Glutamatergic neuron (in vitro differentiated cells): Measurements from ENCODE around the gene MUCL1. TPM values are rescaled to one million over a fixed set of nuclear protein-coding genes. Genes with fewer than 3 reads are reported as not detected.

ENCODE experiments used
- DNase-seq: peaks from one replicate; pipeline ENCODE4 v3.0.0; 2022
- H3K27ac Mint-ChIP-seq: one replicate; pipeline ENCODE4 v1.8.0; 2020; ENCODE audit warnings: mild to moderate bottlenecking, mixed read lengths, inconsistent platforms; ENCODE audit not compliant: unreplicated experiment
- H3K27me3 Mint-ChIP-seq: one replicate; pipeline ENCODE4 v1.8.0; 2020; ENCODE audit warnings: mild to moderate bottlenecking, moderate library complexity, mixed read lengths, inconsistent platforms; ENCODE audit not compliant: unreplicated experiment
- H3K36me3 Mint-ChIP-seq: one replicate; pipeline ENCODE4 v1.8.0; 2020; ENCODE audit warnings: mild to moderate bottlenecking, mixed read lengths, inconsistent platforms; ENCODE audit not compliant: unreplicated experiment
- H3K4me1 Mint-ChIP-seq: one replicate; pipeline ENCODE4 v1.8.0; 2020; ENCODE audit warnings: mild to moderate bottlenecking, low read depth, mixed read lengths, inconsistent platforms; ENCODE audit not compliant: unreplicated experiment
- H3K4me3 Mint-ChIP-seq: one replicate; pipeline ENCODE4 v1.8.0; 2020; ENCODE audit warnings: mild to moderate bottlenecking, mixed read lengths, inconsistent platforms; ENCODE audit not compliant: unreplicated experiment
- H3K9me3 Mint-ChIP-seq: one replicate; pipeline ENCODE4 v1.8.0; 2020; ENCODE audit warnings: mild to moderate bottlenecking, moderate library complexity, mixed read lengths, inconsistent platforms; ENCODE audit not compliant: unreplicated experiment
- CTCF ChIP-seq: fragments of 200-600 bp; sonication (generic); IDR thresholded peaks from one replicate; pipeline ENCODE4 v1.5.0; 2021; ENCODE audit not compliant: partially characterized antibody, unreplicated experiment
- total RNA-seq: library from RNA; stranded (reverse); fragmentation: NEBNext Ultra II Directional; extraction: Animal tissue kit (Norgen Biotek cat#: 25700); gene quantifications from one replicate; pipeline ENCODE4 v1.2.1, GENCODE V29; 2021; ENCODE audit not compliant: unreplicated experiment

The MUCL1 gene
- total RNA-seq, 1 donor from 2014 or later = not detected

- peaks cover 3% of the 10 kb centered on the region for H3K27me3 Mint-ChIP-seq
- TF ChIP-seq CTCF = no peak
- H3K36me3 Mint-ChIP-seq = no peaks in the 10 kb centered on the region
- no peak for DNase-seq
- no peak overlapping the region for H3K4me3 Mint-ChIP-seq
- peaks cover 18% of the 10 kb centered on the region for H3K4me1 Mint-ChIP-seq
- H3K9me3 Mint-ChIP-seq = peaks cover 2% of the 10 kb centered on the region
- H3K27ac Mint-ChIP-seq = peak overlapping the region; percentile 45
Observed at GRCh38 chr12:54890339-54890738, 36.0 kb downstream of the MUCL1 start.

GRCh38 chr12:54891717-54892478 is 37.6 kb downstream of the MUCL1 start:
- TF ChIP-seq CTCF = no peak
- Mint-ChIP-seq H3K27ac (peak overlapping the region; percentile 67), H3K27me3 (peaks cover 6% of the 10 kb centered on the region)

More at GRCh38 chr12:54891717-54892478, 37.6 kb downstream of the MUCL1 start:
- no peak for DNase-seq
- H3K36me3 Mint-ChIP-seq = no peaks in the 10 kb centered on the region
- H3K9me3 Mint-ChIP-seq = no peaks in the 10 kb centered on the region
- no peak overlapping the region for H3K4me3 Mint-ChIP-seq
- peaks cover 18% of the 10 kb centered on the region for H3K4me1 Mint-ChIP-seq

Other genes starting within 250 kb of the MUCL1 start
- not detected for gene LACRT, start 219.6 kb upstream of the MUCL1 start, total RNA-seq
- gene DCD, start 206.2 kb upstream of the MUCL1 start, total RNA-seq = not detected
- gene TESPA1, start 130.2 kb downstream of the MUCL1 start, total RNA-seq = not detected
- 206 TPM for gene NEUROD4, start 165.5 kb downstream of the MUCL1 start, total RNA-seq